OCI-LY1 (cell line): ENCODE measurements around the gene ASNSD1.
"Not testable (repeated sequence)": the region's sequence is repeated elsewhere in the genome, so short reads cannot be mapped to it uniquely, and the experiment has no call there.

Experiments
- H2AFZ ChIP-seq: fragments of 200-600 bp; sonication (generic), shearing (Covaris generic); 2 replicates; pipeline ENCODE4 v1.6.0; 2014; ENCODE audit warnings: antibody characterized with exemption, mild to moderate bottlenecking, low read length
- H3F3A ChIP-seq: fragments of 200-600 bp; sonication (generic), shearing (Covaris generic); 2 replicates; pipeline ENCODE4 v1.6.0; 2014; ENCODE audit warnings: mild to moderate bottlenecking, antibody characterized with exemption, low read length, moderate library complexity; ENCODE audit not compliant: insufficient read depth
- H3K27ac ChIP-seq: fragments of 200-600 bp; sonication (generic); 2 replicates; pipeline ENCODE4 v1.5.1; 2014; ENCODE audit warnings: low read length, mixed run types, mild to moderate bottlenecking, low read depth; ENCODE audit not compliant: poor library complexity, severe bottlenecking
- H3K27me3 ChIP-seq: fragments of 200-600 bp; sonication (generic); 2 replicates; pipeline ENCODE4 v1.6.0; 2014; ENCODE audit warnings: antibody characterized with exemption, mild to moderate bottlenecking, low read length, moderate library complexity; ENCODE audit not compliant: insufficient read depth
- H3K36me3 ChIP-seq: fragments of 200-600 bp; sonication (generic); 2 replicates; pipeline ENCODE4 v1.6.1; 2014; ENCODE audit warnings: mild to moderate bottlenecking, antibody characterized with exemption, low read length, moderate library complexity, mixed read lengths; ENCODE audit not compliant: insufficient read depth
- H3K4me1 ChIP-seq: fragments of 200-600 bp; sonication (generic); 2 replicates; pipeline ENCODE4 v1.5.1; 2014; ENCODE audit warnings: mild to moderate bottlenecking, low read length, moderate library complexity; ENCODE audit not compliant: insufficient read depth, severe bottlenecking
- H3K4me2 ChIP-seq: fragments of 200-600 bp; sonication (generic), shearing (Covaris generic); 2 replicates; pipeline ENCODE4 v1.6.1; 2014; ENCODE audit warnings: low read length
- H3K4me3 ChIP-seq: fragments of 200-600 bp; sonication (generic); 2 replicates; pipeline ENCODE4 v1.5.1; 2014; ENCODE audit warnings: low read length, low read depth, mild to moderate bottlenecking, mixed read lengths; ENCODE audit not compliant: poor library complexity, severe bottlenecking
- H3K79me2 ChIP-seq: fragments of 200-600 bp; shearing (Covaris generic); 2 replicates; pipeline ENCODE4 v1.6.1; 2016; ENCODE audit warnings: mixed run types, low read length, mixed read lengths; ENCODE audit not compliant: insufficient read depth
- H3K9ac ChIP-seq: fragments of 200-600 bp; sonication (generic), shearing (Covaris generic); 2 replicates; pipeline ENCODE4 v1.6.1; 2014; ENCODE audit warnings: mild to moderate bottlenecking, low read length, mixed read lengths
- H3K9me2 ChIP-seq: fragments of 200-600 bp; sonication (generic), shearing (Covaris generic); 2 replicates; pipeline ENCODE4 v1.6.1; 2014; ENCODE audit warnings: low read depth, mild to moderate bottlenecking, low read length, mixed read lengths
- H3K9me3 ChIP-seq: fragments of 200-600 bp; shearing (Covaris generic); 2 replicates; pipeline ENCODE4 v1.6.1; 2014; ENCODE audit warnings: low read length, mixed read lengths
- H4K20me1 ChIP-seq: fragments of 200-600 bp; sonication (generic), shearing (Covaris generic); 2 replicates; pipeline ENCODE4 v1.6.0; 2016; ENCODE audit warnings: mild to moderate bottlenecking, low read length; ENCODE audit not compliant: insufficient read depth
- EZH2 ChIP-seq: fragments of 200-600 bp; sonication (generic), shearing (Covaris generic); IDR thresholded peaks from 2 replicates; pipeline ENCODE4 v1.8.0; 2017; ENCODE audit warnings: borderline replicate concordance, mixed run types, mild to moderate bottlenecking, antibody characterized with exemption, low read length, moderate library complexity, mixed read lengths
- TF ChIP-seq, protein P1 (sequence below): fragments of 200-600 bp; sonication (generic), shearing (Covaris generic); IDR thresholded peaks from 2 replicates; pipeline ENCODE4 v1.5.1; 2017; ENCODE audit warnings: mild to moderate bottlenecking, antibody characterized with exemption, low read length, moderate library complexity, mixed read lengths

ASNSD1 gene

DNA sequence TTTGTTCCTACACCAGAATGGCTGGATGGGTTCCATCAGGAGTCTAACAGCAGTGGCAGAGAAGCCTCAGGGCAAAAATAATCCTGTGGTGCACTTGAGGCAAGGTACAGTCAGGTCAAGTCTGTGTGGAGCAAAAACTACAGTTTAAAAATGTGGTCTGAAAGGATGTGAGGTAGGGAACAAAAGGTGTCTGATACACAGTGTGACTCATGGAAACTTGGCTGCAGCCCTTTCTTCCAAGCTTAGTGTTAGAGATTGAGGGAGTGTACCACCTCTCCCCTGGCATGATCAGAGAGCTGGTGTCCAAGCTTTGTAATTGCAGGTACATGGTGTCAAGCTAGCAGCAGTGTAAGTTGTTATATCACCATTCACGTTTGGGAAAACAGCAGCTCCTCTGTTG lies 22.1 kb downstream of the ASNSD1 start:
- no peaks in the 10 kb centered on the region; the same call in 1 of the 2 replicates for H3K36me3 ChIP-seq
- TF ChIP-seq, protein P1, sequence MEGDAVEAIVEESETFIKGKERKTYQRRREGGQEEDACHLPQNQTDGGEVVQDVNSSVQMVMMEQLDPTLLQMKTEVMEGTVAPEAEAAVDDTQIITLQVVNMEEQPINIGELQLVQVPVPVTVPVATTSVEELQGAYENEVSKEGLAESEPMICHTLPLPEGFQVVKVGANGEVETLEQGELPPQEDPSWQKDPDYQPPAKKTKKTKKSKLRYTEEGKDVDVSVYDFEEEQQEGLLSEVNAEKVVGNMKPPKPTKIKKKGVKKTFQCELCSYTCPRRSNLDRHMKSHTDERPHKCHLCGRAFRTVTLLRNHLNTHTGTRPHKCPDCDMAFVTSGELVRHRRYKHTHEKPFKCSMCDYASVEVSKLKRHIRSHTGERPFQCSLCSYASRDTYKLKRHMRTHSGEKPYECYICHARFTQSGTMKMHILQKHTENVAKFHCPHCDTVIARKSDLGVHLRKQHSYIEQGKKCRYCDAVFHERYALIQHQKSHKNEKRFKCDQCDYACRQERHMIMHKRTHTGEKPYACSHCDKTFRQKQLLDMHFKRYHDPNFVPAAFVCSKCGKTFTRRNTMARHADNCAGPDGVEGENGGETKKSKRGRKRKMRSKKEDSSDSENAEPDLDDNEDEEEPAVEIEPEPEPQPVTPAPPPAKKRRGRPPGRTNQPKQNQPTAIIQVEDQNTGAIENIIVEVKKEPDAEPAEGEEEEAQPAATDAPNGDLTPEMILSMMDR: no peak
- TF ChIP-seq EZH2: no peak
- H3K9me3 ChIP-seq: no peaks in the 10 kb centered on the region; the same call in 1 of the 2 replicates
- H3K4me3 ChIP-seq: no peak overlapping the region
- no peaks in the 10 kb centered on the region for H3K27me3 ChIP-seq
- peaks cover 13% of the 10 kb centered on the region for H3K4me1 ChIP-seq
- no peak overlapping the region for H3K4me2 ChIP-seq
- no peaks in the 10 kb centered on the region for H3K9me2 ChIP-seq
- H4K20me1 ChIP-seq: no peaks in the 10 kb centered on the region
- no peak overlapping the region for H3K9ac ChIP-seq
- H2AFZ ChIP-seq: no peak overlapping the region
- H3K79me2 ChIP-seq: no peaks in the 10 kb centered on the region
- no peaks in the 10 kb centered on the region for H3F3A ChIP-seq
- no peak overlapping the region for H3K27ac ChIP-seq

DNA sequence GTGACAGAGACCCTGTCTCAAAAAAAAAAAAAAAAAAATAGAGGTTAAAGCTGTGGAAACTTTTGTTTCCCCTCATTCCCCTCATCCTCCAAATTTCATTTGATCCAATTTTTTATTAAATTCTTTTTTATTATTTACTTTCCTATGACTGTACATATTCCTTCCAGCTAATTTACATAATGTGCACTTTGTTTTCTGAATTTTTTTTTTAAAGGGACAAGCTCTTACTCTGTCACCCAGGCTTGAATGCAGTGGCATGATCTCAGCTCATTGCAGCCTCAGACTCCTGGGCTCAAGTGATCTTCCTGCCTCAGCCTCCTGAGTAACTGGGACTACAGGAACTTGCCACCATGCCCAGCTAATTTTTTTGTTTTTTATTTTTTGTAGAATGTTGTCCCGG lies 23.6 kb downstream of the ASNSD1 start:
- Histone ChIP-seq H3K9me3 (no peaks in the 10 kb centered on the region), H3K4me2 (no peak overlapping the region), H3K27me3 (no peaks in the 10 kb centered on the region), H4K20me1 (no peaks in the 10 kb centered on the region), H3K4me1 (peaks cover 13% of the 10 kb centered on the region), H3K9me2 (no peaks in the 10 kb centered on the region), H3K36me3 (no peaks in the 10 kb centered on the region), H3K27ac (no peak overlapping the region), H2AFZ (no peak overlapping the region), H3K79me2 (no peaks in the 10 kb centered on the region), H3F3A (no peaks in the 10 kb centered on the region), H3K9ac (no peak overlapping the region), H3K4me3 (no peak overlapping the region)
- TF ChIP-seq EZH2: no peak
- TF ChIP-seq, protein P1: no peak

DNA sequence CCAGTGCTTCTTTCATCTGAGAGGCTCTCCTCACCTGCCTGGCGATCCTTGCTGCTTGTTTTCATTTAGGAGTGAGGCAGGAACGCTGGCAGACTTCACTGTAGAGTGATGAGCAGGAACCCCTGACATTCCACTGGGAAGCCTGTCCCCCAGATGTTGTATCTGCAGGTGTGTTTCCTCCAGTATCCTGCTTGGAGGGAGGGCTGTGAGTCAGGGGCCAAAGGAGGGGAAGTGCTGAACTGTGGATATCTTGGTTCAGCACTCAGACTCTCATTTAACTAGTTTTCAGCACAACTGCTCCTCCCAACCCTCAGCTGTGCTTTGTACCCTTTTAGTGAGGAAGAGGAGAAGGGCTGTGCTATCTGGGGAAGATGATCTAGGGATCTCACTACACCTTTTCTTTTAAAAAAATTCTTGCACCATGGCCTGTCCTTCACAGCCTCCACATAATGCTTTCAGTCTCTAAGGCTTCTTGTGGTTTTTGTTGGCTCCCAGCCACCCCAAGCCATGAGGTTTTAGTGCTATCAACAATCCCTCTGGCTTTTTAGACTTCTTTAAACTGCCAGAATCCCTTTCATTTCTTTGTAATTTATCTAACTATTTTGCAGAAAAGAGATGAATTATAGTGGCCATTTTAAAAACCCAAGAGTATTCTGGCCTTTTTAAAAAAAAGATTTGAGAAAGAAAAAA lies 24.4 kb downstream of the ASNSD1 start:
- H3K9ac ChIP-seq: no peak overlapping the region; the same call in 1 of the 2 replicates
- no peak overlapping the region for H2AFZ ChIP-seq

DNA sequence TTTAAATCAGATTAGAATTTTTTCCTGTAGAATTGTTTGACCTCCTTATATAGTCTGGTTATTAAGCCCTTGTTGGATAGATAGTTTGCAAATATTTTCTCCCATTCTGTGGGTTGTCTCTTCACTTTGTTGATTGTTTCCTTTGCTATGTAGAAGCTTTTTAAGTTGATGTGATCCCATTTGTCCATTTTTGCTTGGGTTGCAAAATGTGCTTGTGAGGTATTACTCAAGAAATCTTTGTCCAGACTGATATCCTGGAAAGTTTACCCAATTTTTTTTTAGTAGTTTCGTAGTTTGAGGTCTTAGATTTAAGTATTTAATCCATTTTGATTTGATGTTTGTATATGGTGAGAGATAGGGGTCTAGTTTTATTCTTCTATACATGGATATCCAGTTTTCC lies 26.5 kb downstream of the ASNSD1 start:
- H3K9me3 ChIP-seq, H3K36me3 ChIP-seq, H2AFZ ChIP-seq: not testable (repeated sequence)

More for the DNA sequence above, 24.4 kb downstream of the ASNSD1 start:
- Histone ChIP-seq H3K4me3 (no peak overlapping the region), H3K36me3 (no peaks in the 10 kb centered on the region), H3F3A (no peaks in the 10 kb centered on the region), H3K27me3 (no peaks in the 10 kb centered on the region), H3K79me2 (no peaks in the 10 kb centered on the region), H3K27ac (no peak overlapping the region), H3K4me1 (peaks cover 13% of the 10 kb centered on the region), H4K20me1 (no peaks in the 10 kb centered on the region), H3K4me2 (no peak overlapping the region), H3K9me3 (no peaks in the 10 kb centered on the region), H3K9me2 (no peaks in the 10 kb centered on the region)
- TF ChIP-seq, protein P1: no peak
- no peak for TF ChIP-seq EZH2

More for the DNA sequence above, 26.5 kb downstream of the ASNSD1 start:
- not testable (repeated sequence) for H3K27ac ChIP-seq, H3K9me2 ChIP-seq, H3F3A ChIP-seq, H3K4me2 ChIP-seq, H3K27me3 ChIP-seq, H3K9ac ChIP-seq, H3K4me3 ChIP-seq, H4K20me1 ChIP-seq, H3K79me2 ChIP-seq
- peaks cover 13% of the 10 kb centered on the region for H3K4me1 ChIP-seq
